ENCODE data around the gene SPATA6.

DNA sequence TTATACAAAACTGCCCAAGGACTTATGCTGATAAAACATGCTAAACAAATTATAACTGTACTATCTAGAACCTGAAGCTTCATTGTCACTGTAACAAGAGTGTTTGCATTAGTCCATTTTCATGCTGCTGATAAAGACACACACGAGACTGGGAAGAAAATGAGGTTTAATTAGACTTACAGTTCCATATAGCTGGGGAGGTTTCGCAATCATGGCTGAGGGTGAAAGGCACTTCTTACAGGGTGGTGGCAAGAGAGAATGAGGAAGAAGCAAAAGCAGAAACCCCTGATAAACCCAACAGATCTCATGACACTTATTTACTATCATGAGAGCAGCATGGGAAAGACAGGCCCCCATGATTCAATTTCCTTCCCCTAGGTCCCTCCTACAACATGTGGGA, 100.4 kb downstream of the SPATA6 start:
- TF ChIP-seq SUZ12 (IDR thresholded peaks at IDR 0.05): no peak
- no peak for TF ChIP-seq HDGF (IDR thresholded peaks at IDR 0.05; ENCODE audit: borderline replicate concordance)
- TF ChIP-seq FOXK2 (IDR thresholded peaks at IDR 0.05): no peak
- TF ChIP-seq LEF1 (IDR thresholded peaks at IDR 0.05; ENCODE audit: borderline replicate concordance): no peak
- TF ChIP-seq FOXM1 (IDR thresholded peaks at IDR 0.05; ENCODE audit: borderline replicate concordance): no peak
- TF ChIP-seq ARNT (IDR thresholded peaks at IDR 0.05): no peak
- no peak for TF ChIP-seq FOXA1 (IDR thresholded peaks at IDR 0.05)
- no peak for TF ChIP-seq ELF4 (IDR thresholded peaks at IDR 0.05)
- TF ChIP-seq PKNOX1 (IDR thresholded peaks at IDR 0.05): no peak

Measured in HEK293T (cell line).